Measurements from ENCODE around the gene TSPOAP1. TPM values are rescaled to one million over a fixed set of nuclear protein-coding genes. Genes with fewer than 3 reads are reported as not detected.

Gene TSPOAP1
- total and polyA plus RNA-seq, 2 of the 4 experiments (the other 2 are of a cell fraction) = 0.90 to 1.6 TPM

DNA sequence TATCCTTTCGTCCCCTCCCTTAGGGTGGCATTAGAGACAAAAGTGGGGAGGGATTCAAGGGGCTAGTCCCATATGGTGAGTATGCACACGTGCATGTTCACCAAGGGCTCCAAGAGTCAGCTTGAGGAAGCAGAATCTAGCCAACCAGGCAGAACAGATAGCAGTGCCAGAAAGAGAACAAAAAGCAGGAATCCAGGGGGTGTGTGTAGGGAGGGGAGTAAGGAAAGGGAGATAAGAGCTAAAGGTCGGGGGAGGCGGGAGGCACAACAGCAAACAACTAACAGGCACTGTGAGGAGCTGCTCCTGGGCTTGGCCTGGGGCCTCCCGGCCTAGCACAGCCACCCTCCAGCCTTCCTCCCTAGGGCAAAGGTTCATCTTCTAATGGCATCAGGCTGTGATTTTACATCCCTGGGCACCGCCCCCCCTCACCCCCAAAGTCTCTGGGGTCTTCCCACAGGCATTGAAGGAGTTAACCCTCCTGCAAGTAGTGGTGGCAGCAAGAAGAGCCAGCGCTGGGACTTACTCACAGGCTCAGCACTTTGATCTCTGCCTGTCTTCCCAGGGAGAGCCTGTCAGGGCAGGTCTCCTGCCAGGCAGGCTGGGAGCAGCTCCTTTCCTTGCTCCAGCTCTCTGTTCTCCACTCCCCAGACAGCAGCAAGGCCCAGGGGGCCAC, 35.8 kb upstream of the TSPOAP1 start:
- no peaks in the 10 kb centered on the region for H3K36me3 ChIP-seq (ENCODE audit: control insufficient read depth, insufficient read depth, low read length)
- BruUV-seq (replicated peaks) = no TSS peak
- H3K14ac ChIP-seq (replicated peaks; ENCODE audit: low read depth, low read length) = no peak overlapping the region
- H3K4me2 ChIP-seq (ENCODE audit: low read depth, low read length) = no peak overlapping the region
- H2AK9ac ChIP-seq (replicated peaks; ENCODE audit: low read depth, low read length, poor library complexity) = no peak overlapping the region
- WGBS, 2 experiments (ENCODE audit: extremely low coverage in 2 of 2, insufficient read length in 1 of 2) = 28% methylated on average over 3 of the region's 7 CpGs; no CpG with 5 or more reads in 1 of the 2 experiments
- POLR2A ChIA-PET (ENCODE audit: unreplicated experiment) = interaction anchor here (0.9 kb wide), 1 partner anchor 10 kb away, joined by 3 read pairs; no protein-coding TSS in a partner anchor
- H3K27ac ChIP-seq (ENCODE audit: insufficient read depth, low read length) = no peak overlapping the region
- no peak overlapping the region for H3K4me3 ChIP-seq (ENCODE audit: insufficient read depth, low read depth, low read length)
- CTCF ChIA-PET = interaction anchor here (0.6 kb wide), 1 partner anchor 320 kb away, joined by 5 read pairs; no protein-coding TSS in a partner anchor
- H4K20me1 ChIP-seq (ENCODE audit: insufficient read depth, low read length) = no peaks in the 10 kb centered on the region
- no peak overlapping the region for H2BK20ac ChIP-seq (ENCODE audit: low read depth, low read length)
- no peak overlapping the region for H4K8ac ChIP-seq (ENCODE audit: low read depth in 2 of 2, low read length in 2 of 2)
- H2BK5ac ChIP-seq (ENCODE audit: low read depth, low read length, poor library complexity, severe bottlenecking) = no peak overlapping the region
- intact Hi-C loops (cut with micrococcal nuclease) (no loop called here), dilution Hi-C loops (cut with HindIII; ENCODE audit: low sequenced_read_pairs, unreplicated experiment) (no loop called here), in situ Hi-C loops (cut with MboI; ENCODE audit: low sequenced_read_pairs) (no loop called here)
- H3K9me3 ChIP-seq (ENCODE audit: control insufficient read depth, insufficient read depth, low read length) = no peaks in the 10 kb centered on the region
- ATAC-seq (ENCODE audit: low read depth) = no peak
- H3K4me1 ChIP-seq (ENCODE audit: control insufficient read depth, insufficient read depth, low read length) = no peaks in the 10 kb centered on the region
- no peak overlapping the region for H4K91ac ChIP-seq (ENCODE audit: insufficient read depth, low read depth, low read length)
- no peak overlapping the region for H2AK5ac ChIP-seq (ENCODE audit: low read depth, low read length)
- H2AFZ ChIP-seq (replicated peaks; ENCODE audit: low read length, poor library complexity) = no peak overlapping the region
- no peak for DNase-seq
- TF ChIP-seq FOS (IDR thresholded peaks at IDR 0.05; ENCODE audit: low read depth, low read length) = no peak
- no peak overlapping the region for H3K9ac ChIP-seq (ENCODE audit: low read depth, low read length)
- no peaks in the 10 kb centered on the region for H3K79me1 ChIP-seq (ENCODE audit: low read depth in 1 of 2, low read length in 2 of 2)
- H3K18ac ChIP-seq (ENCODE audit: low read depth, low read length) = no peak overlapping the region
- no peak overlapping the region for H3K4ac ChIP-seq (ENCODE audit: low read depth, low read length)
- H2BK15ac ChIP-seq (ENCODE audit: low read depth, low read length) = no peak overlapping the region
- H3K23ac ChIP-seq (ENCODE audit: low read depth, low read length) = no peak overlapping the region
- peaks cover 31% of the 10 kb centered on the region for H3K27me3 ChIP-seq (ENCODE audit: control insufficient read depth, insufficient read depth, low read length)
- H3K9me1 ChIP-seq (ENCODE audit: insufficient read depth, low read length) = no peaks in the 10 kb centered on the region
- no peak overlapping the region for H4K5ac ChIP-seq (ENCODE audit: low read depth, low read length)
- no peak overlapping the region for H3K56ac ChIP-seq (ENCODE audit: extremely low read depth, insufficient read depth, low read length)
- H2BK120ac ChIP-seq (ENCODE audit: low read depth, low read length) = no peak overlapping the region

All from IMR-90 (cell line).